GM21786 (cell line): ENCODE results near the gene MS4A6A.
"Not testable (repeated sequence)": the region's sequence is repeated elsewhere in the genome, so short reads cannot be mapped to it uniquely, and the experiment has no call there.

Experiments
- ATAC-seq: cut with Tn5 transposase; IDR thresholded peaks from one replicate; pipeline ENCODE4 v1.9.1; 2021; ENCODE audit not compliant: unreplicated experiment

Gene MS4A6A

GRCh38 chr11:60130496-60130895 is 52.4 kb downstream of the MS4A6A start:
- no peak for ATAC-seq

- no peak for ATAC-seq
Measured at GRCh38 chr11:60129853-60130252, 53.0 kb downstream of the MS4A6A start.

- ATAC-seq: not testable (repeated sequence)
Measured at GRCh38 chr11:60128866-60129265, 54.0 kb downstream of the MS4A6A start.

- no peak for ATAC-seq
Measured at GRCh38 chr11:60128376-60128775, 54.5 kb downstream of the MS4A6A start.

- no peak for ATAC-seq
Measured at GRCh38 chr11:60127311-60127811, 55.5 kb downstream of the MS4A6A start.

GRCh38 chr11:60125956-60126585 is 56.8 kb downstream of the MS4A6A start:
- no peak for ATAC-seq

- ATAC-seq: no peak
Measured at GRCh38 chr11:60124802-60125432, 58.0 kb downstream of the MS4A6A start.
